HepG2 (cell line): ENCODE measurements around the gene NFATC2.

Experiments used
- BCL6 ChIP-seq: IDR thresholded peaks from 2 replicates; pipeline ENCODE4 v1.6.1; 2016; ENCODE audit warnings: missing genetic modification reagents, missing compliant biosample characterization
- EP300 ChIP-seq, 3 experiments: sonication (generic) in 1 of 3; formaldehyde crosslinking in 1 of 3; IDR thresholded peaks; 2 replicates each; pipeline versions ENCODE4 v1.5.1 to v1.6.1; 2011 to 2020; ENCODE audit warnings: low read depth in 2 of 3, low read length in 2 of 3, borderline replicate concordance in 1 of 3, improper control_type of control experiment in 1 of 3, mild to moderate bottlenecking in 1 of 3, missing genetic modification reagents in 1 of 3, moderate library complexity in 1 of 3
- GATA4 ChIP-seq: sonication (generic); IDR thresholded peaks from 2 replicates; pipeline ENCODE4 v1.6.1; 2016; ENCODE audit warnings: antibody characterized with exemption, low read depth, borderline replicate concordance
- MLLT10 ChIP-seq: sonication (generic); formaldehyde crosslinking; IDR thresholded peaks from 2 replicates; pipeline ENCODE4 v1.4.0; 2020; ENCODE audit warnings: missing genetic modification reagents
- MTF1 ChIP-seq: sonication (generic); formaldehyde crosslinking; IDR thresholded peaks from 2 replicates; pipeline ENCODE4 v1.5.0; 2020; ENCODE audit warnings: missing genetic modification reagents
- POLR2AphosphoS5 ChIP-seq: IDR thresholded peaks from 2 replicates; pipeline ENCODE4 v1.6.1; 2012; ENCODE audit warnings: low read depth, low read length
- RBM22 ChIP-seq: fragments of 200-400 bp; formaldehyde crosslinking; optimal IDR thresholded peaks from 2 replicates; pipeline ENCODE3; 2017; ENCODE audit warnings: mild to moderate bottlenecking, low read length, moderate library complexity
- SRY ChIP-seq: sonication (generic); formaldehyde crosslinking; IDR thresholded peaks from 2 replicates; pipeline ENCODE4 v1.8.0; 2022; ENCODE audit warnings: mild to moderate bottlenecking, missing genetic modification reagents
- ZEB1 ChIP-seq: IDR thresholded peaks from 2 replicates; pipeline ENCODE4 v1.6.1; 2012; ENCODE audit warnings: mild to moderate bottlenecking, low read depth, inconsistent platforms; ENCODE audit not compliant: insufficient replicate concordance
- ZNF556 ChIP-seq: sonication (generic); formaldehyde crosslinking; IDR thresholded peaks from 2 replicates; pipeline ENCODE4 v1.4.0; 2020; ENCODE audit warnings: mild to moderate bottlenecking, missing genetic modification reagents, borderline replicate concordance
- TF ChIP-seq, protein P1 (sequence below): sonication (generic); formaldehyde crosslinking; IDR thresholded peaks from 2 replicates; pipeline ENCODE4 v1.9.0; 2021; ENCODE audit warnings: missing genetic modification reagents, borderline replicate concordance
- TF ChIP-seq, protein P2 (sequence below): sonication (generic); formaldehyde crosslinking; IDR thresholded peaks from 2 replicates; pipeline ENCODE4 v1.5.1; 2020; ENCODE audit warnings: missing genetic modification reagents, mild to moderate bottlenecking, borderline replicate concordance
- TF ChIP-seq, protein P3 (sequence below): sonication (generic); formaldehyde crosslinking; IDR thresholded peaks from 2 replicates; pipeline ENCODE4 v1.8.1; 2023; ENCODE audit warnings: mild to moderate bottlenecking, missing genetic modification reagents, borderline replicate concordance
- TF ChIP-seq, protein P4 (sequence below): sonication (generic); formaldehyde crosslinking; IDR thresholded peaks from 2 replicates; pipeline ENCODE4 v1.4.0; 2020; ENCODE audit warnings: missing genetic modification reagents, borderline replicate concordance

DNA sequence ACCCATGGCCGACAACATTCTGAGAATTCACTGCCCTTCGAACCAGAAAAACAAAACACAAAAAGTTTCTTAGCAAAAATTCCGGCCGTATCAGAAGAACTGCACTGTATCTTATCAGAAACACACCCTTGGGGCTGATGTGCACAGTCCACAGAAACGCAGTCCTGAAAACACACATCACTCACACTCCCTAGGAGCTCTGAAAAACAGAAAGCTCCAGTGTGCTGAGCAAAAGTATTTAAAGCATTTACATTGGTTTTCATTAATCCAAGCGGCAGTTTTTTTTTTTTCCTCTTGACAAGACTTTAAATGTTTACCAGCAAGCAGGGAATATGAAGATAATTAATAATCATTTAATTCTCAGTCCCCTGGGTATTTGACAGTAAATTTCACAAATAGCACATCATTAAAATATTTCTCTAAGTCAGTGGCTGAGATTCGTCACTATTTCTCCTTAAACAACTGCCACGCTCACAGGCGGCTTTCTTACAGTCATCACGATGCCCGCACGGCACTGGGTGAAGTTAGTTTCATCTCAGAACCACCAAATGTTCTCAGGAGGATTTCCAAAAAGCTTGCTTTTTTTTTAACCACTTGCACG is 13.3 kb downstream of the NFATC2 start:
- TF ChIP-seq, protein P1, sequence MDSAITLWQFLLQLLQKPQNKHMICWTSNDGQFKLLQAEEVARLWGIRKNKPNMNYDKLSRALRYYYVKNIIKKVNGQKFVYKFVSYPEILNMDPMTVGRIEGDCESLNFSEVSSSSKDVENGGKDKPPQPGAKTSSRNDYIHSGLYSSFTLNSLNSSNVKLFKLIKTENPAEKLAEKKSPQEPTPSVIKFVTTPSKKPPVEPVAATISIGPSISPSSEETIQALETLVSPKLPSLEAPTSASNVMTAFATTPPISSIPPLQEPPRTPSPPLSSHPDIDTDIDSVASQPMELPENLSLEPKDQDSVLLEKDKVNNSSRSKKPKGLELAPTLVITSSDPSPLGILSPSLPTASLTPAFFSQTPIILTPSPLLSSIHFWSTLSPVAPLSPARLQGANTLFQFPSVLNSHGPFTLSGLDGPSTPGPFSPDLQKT (CRISPR knock-in tag) = no peak
- TF ChIP-seq ZNF556 (CRISPR knock-in tag) = no peak
- TF ChIP-seq GATA4 = no peak
- TF ChIP-seq, protein P2, sequence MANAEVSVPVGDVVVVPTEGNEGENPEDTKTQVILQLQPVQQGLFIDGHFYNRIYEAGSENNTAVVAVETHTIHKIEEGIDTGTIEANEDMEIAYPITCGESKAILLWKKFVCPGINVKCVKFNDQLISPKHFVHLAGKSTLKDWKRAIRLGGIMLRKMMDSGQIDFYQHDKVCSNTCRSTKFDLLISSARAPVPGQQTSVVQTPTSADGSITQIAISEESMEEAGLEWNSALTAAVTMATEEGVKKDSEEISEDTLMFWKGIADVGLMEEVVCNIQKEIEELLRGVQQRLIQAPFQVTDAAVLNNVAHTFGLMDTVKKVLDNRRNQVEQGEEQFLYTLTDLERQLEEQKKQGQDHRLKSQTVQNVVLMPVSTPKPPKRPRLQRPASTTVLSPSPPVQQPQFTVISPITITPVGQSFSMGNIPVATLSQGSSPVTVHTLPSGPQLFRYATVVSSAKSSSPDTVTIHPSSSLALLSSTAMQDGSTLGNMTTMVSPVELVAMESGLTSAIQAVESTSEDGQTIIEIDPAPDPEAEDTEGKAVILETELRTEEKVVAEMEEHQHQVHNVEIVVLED = no peak
- no peak for TF ChIP-seq ZEB1
- TF ChIP-seq RBM22 = no peak
- TF ChIP-seq, protein P3, sequence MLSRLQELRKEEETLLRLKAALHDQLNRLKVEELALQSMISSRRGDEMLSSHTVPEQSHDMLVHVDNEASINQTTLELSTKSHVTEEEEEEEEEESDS (CRISPR knock-in tag) = no peak
- TF ChIP-seq SRY (CRISPR knock-in tag) = no peak
- TF ChIP-seq BCL6 (CRISPR knock-in tag) = no peak
- no peak for TF ChIP-seq MTF1 (CRISPR knock-in tag)
- TF ChIP-seq, protein P4, sequence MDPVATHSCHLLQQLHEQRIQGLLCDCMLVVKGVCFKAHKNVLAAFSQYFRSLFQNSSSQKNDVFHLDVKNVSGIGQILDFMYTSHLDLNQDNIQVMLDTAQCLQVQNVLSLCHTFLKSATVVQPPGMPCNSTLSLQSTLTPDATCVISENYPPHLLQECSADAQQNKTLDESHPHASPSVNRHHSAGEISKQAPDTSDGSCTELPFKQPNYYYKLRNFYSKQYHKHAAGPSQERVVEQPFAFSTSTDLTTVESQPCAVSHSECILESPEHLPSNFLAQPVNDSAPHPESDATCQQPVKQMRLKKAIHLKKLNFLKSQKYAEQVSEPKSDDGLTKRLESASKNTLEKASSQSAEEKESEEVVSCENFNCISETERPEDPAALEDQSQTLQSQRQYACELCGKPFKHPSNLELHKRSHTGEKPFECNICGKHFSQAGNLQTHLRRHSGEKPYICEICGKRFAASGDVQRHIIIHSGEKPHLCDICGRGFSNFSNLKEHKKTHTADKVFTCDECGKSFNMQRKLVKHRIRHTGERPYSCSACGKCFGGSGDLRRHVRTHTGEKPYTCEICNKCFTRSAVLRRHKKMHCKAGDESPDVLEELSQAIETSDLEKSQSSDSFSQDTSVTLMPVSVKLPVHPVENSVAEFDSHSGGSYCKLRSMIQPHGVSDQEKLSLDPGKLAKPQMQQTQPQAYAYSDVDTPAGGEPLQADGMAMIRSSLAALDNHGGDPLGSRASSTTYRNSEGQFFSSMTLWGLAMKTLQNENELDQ = no peak
- no peak for TF ChIP-seq EP300 (IDR thresholded peaks at IDR 0.05; ENCODE audit: low read depth in 2 of 2, low read length in 2 of 2)
- TF ChIP-seq EP300 (CRISPR knock-in tag; IDR thresholded peaks at IDR 0.05; ENCODE audit: borderline replicate concordance) = no peak
- TF ChIP-seq POLR2AphosphoS5 = no peak
- no peak for TF ChIP-seq MLLT10 (CRISPR knock-in tag)
